ENCODE data around the gene THRA. TPM values are rescaled to one million over a fixed set of nuclear protein-coding genes. Genes with fewer than 3 reads are reported as not detected.
A peak's percentile ranks its signal among the peaks of the same experiment; 100 is the strongest.

Gene THRA
- polyA plus RNA-seq, 1 of the 3 experiments (the other 2 are of a cell fraction): 23.1 TPM

GRCh38 chr17:40100419-40100668 lies 37.6 kb downstream of the THRA start, which contains the start of gene NR1D1:
NR1D1 (minus strand) TSS chr17:40100589; CDS start chr17:40100094, 495 bp downstream.
- CTCF ChIA-PET: interaction anchor here (0.9 to 12.5 kb wide), 8 partner anchors 11 to 121 kb away, joined by 3 to 98 read pairs (median 9); partner anchors contain the start of gene THRA

More at GRCh38 chr17:40100419-40100668, 37.6 kb downstream of the THRA start, which contains the start of gene NR1D1:
- Histone ChIP-seq H3K27me3 (ENCODE audit: insufficient read depth) (no peaks in the 10 kb centered on the region), H3K79me2 (ENCODE audit: insufficient read depth) (peaks cover 31% of the 10 kb centered on the region), H3K4me1 (ENCODE audit: control insufficient read depth in 1 of 2, insufficient read depth in 2 of 2, low read depth in 1 of 2, low read length in 1 of 2) (peaks cover 14 to 28% of the 10 kb centered on the region in 2 experiments; a peak in 1 of 4 replicates), H3K9me2 (no peaks in the 10 kb centered on the region), H3K4me2 (peak within 1 kb of the TSS; percentile 96), H2AFZ (ENCODE audit: low read depth) (peak within 1 kb of the TSS; percentile 60; the same call in 1 of the 2 replicates), H3K4me3 (ENCODE audit: low read depth in 2 of 2, low read length in 1 of 2) (peak within 1 kb of the TSS; percentile 73 to 96), H3K36me3 (replicated peaks in 1 of 2; ENCODE audit: control insufficient read depth in 1 of 2, insufficient read depth in 2 of 2, low read length in 1 of 2) (peaks cover 15 to 17% of the 10 kb centered on the region in 2 experiments), H4K20me1 (ENCODE audit: insufficient read depth) (0 out of 2 replicates have a peak, but pooled peaks cover 5% of the 10 kb centered on the region), H3K9ac (peak within 1 kb of the TSS; percentile 99), H3F3A (replicated peaks; ENCODE audit: insufficient read depth) (peaks cover 7% of the 10 kb centered on the region), H3K27ac (ENCODE audit: low read depth in 2 of 2, low read length in 1 of 2) (peak within 1 kb of the TSS; percentile 74 to 95), H3K9me3 (no peaks in the 10 kb centered on the region)
- 0% methylated on average over 16 of the region's 16 CpGs for WGBS (ENCODE audit: low lambda C conversion rate)
- TF ChIP-seq USF2 (IDR thresholded peaks at IDR 0.05; ENCODE audit: borderline replicate concordance, low read depth, low read length) (no peak), IRF3 (IDR thresholded peaks at IDR 0.05; ENCODE audit: low read depth, low read length) (no peak), REST (IDR thresholded peaks at IDR 0.05; ENCODE audit: low read depth, low read length) (0 out of 2 replicates have a peak, but pooled peaks have one; percentile 13), TAF1 (IDR thresholded peaks at IDR 0.05; ENCODE audit: borderline replicate concordance, low read depth, low read length) (peak; percentile 84; the same call in 1 of the 2 replicates), PBX3 (IDR thresholded peaks at IDR 0.05) (peak; percentile 40; the same call in 1 of the 2 replicates), POLR2AphosphoS5 (IDR thresholded peaks at IDR 0.05; ENCODE audit: low read depth, low read length) (peak; percentile 86)
- POLR2A ChIA-PET: interaction anchor here (0.6 to 3.3 kb wide), 5 partner anchors 9 to 398 kb away, joined by 3 to 25 read pairs (median 4); partner anchors contain the start of gene CASC3
- no peak for DNase-seq

Data from SK-N-SH (cell line).